Upper lobe of left lung (tissue), 4 donors: ENCODE results near the gene PREX1.

Source experiments
- POLR2A ChIP-seq, 4 donors: fragments of 450-650 bp; IDR thresholded peaks; one replicate each; pipeline ENCODE4 v1.5.1; 2016 to 2017; ENCODE audit warnings: antibody characterized with exemption in 4 of 4, mild to moderate bottlenecking in 2 of 4
- TF ChIP-seq, protein P1 (sequence below), 6 experiments: fragments of 450-650 bp in 4 of 6; fragments of 200-600 bp in 2 of 6; sonication (generic) in 2 of 6; IDR thresholded peaks; one replicate each; pipeline ENCODE4 v1.5.1; 2016 to 2019; ENCODE audit warnings: antibody characterized with exemption in 6 of 6

DNA sequence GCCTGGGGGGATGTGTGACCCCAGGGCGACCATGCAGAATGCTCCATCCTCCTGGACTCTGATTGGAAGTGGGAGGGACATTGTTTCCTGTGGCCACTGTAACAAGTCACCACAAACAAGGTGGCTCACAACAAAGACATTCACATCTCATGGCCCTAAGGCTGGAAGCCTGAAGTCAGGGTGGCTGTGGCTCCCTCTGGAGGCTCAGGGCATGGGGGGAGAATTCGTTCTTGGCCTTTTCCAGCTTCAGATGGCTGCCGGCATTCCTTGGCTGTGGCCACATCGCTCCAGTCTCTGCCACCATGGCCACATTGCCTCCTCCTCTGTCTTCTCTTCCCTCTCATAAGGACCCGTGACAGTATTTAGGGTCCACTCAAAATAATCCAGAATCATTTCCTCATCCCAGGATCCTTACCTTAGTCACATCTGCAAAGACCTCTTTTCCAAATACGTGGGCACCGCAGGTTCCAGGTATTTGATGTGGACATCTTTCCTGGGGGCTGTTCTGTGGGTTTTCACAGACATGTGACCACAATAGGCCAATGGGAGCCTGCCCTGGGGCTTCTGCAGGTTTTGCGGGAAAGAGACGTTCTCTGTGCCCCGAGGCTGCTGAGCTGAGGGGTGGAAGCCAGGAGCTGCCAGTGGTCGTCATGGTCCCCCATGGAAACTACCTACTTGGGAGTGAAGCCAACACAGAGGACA lies 249.3 kb downstream of the PREX1 start:
- no peak for TF ChIP-seq POLR2A (IDR thresholded peaks at IDR 0.05)
- TF ChIP-seq, protein P1, sequence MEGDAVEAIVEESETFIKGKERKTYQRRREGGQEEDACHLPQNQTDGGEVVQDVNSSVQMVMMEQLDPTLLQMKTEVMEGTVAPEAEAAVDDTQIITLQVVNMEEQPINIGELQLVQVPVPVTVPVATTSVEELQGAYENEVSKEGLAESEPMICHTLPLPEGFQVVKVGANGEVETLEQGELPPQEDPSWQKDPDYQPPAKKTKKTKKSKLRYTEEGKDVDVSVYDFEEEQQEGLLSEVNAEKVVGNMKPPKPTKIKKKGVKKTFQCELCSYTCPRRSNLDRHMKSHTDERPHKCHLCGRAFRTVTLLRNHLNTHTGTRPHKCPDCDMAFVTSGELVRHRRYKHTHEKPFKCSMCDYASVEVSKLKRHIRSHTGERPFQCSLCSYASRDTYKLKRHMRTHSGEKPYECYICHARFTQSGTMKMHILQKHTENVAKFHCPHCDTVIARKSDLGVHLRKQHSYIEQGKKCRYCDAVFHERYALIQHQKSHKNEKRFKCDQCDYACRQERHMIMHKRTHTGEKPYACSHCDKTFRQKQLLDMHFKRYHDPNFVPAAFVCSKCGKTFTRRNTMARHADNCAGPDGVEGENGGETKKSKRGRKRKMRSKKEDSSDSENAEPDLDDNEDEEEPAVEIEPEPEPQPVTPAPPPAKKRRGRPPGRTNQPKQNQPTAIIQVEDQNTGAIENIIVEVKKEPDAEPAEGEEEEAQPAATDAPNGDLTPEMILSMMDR (IDR thresholded peaks at IDR 0.05) = no peak
